GM21619 (cell line): ENCODE measurements around the gene SLC47A2.
A peak's percentile ranks its signal among the peaks of the same experiment; 100 is the strongest.
"Not testable (repeated sequence)": the region's sequence is repeated elsewhere in the genome, so short reads cannot be mapped to it uniquely, and the experiment has no call there.

Source experiments
- ATAC-seq: cut with Tn5 transposase; IDR thresholded peaks from one replicate; pipeline ENCODE4 v1.9.1; 2021; ENCODE audit not compliant: unreplicated experiment

The SLC47A2 gene

GRCh38 chr17:19671433-19671832 is 45.0 kb downstream of the SLC47A2 start:
- ATAC-seq = no peak

GRCh38 chr17:19670908-19671307 is 45.5 kb downstream of the SLC47A2 start:
- ATAC-seq = no peak

DNA sequence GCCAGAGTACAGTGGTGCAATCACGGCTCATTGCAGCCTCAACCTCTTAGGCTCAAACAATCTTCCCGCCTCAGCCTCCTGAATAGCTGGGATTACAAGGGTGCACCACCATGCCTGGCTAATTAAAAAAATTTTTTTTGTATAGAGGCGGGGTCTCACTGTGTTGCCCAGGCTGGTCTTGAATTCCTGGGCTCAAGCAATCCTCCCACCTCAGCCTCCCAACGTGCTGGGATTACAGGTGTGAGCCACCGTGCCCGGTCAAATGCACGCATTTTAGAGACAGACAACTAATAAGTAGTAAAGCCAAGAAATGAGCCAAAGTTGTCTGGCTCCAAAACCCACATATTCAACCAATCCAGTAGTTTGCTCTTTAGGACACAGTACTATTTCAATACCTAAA is 46.7 kb downstream of the SLC47A2 start:
- not testable (repeated sequence) for ATAC-seq

DNA sequence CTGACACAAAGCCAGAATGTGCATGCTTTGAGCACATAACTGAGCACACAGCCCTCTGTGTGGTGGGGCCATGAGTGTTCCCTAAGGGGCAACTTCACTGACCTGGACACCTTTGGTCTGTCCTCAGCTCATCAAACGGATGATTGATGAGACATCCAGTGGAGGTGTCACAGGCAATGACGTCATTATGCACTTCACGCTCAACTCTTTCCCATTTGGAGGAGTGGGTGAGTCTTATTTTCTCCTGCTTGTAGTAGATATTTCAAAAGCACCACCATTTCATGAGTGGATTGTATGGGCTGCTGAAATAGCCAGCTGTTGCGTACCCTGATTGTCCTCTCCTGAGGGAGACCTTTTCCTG is 51.6 kb downstream of the SLC47A2 start:
- ATAC-seq = no peak

GRCh38 chr17:19664136-19664820 is 52.1 kb downstream of the SLC47A2 start:
- ATAC-seq = no peak

DNA sequence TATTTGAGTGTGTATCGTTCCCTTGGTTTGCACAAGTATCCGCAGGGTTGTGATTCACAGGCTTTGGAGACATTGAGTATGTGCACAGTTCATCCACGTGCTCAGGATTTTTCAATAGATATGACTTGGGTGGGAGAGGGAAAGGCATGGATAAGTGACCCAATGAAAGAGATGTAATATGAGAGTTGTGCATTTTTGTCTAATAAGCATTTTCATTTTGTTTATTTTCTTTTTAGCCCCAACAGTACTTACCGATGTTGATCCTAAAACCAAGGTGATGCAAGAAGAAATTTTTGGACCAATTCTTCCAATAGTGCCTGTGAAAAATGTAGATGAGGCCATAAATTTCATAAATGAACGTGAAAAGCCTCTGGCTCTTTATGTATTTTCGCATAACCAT is 53.3 kb downstream of the SLC47A2 start:
- ATAC-seq = no peak

- ATAC-seq = no peak
Measured at GRCh38 chr17:19661121-19661520, 55.3 kb downstream of the SLC47A2 start.

DNA sequence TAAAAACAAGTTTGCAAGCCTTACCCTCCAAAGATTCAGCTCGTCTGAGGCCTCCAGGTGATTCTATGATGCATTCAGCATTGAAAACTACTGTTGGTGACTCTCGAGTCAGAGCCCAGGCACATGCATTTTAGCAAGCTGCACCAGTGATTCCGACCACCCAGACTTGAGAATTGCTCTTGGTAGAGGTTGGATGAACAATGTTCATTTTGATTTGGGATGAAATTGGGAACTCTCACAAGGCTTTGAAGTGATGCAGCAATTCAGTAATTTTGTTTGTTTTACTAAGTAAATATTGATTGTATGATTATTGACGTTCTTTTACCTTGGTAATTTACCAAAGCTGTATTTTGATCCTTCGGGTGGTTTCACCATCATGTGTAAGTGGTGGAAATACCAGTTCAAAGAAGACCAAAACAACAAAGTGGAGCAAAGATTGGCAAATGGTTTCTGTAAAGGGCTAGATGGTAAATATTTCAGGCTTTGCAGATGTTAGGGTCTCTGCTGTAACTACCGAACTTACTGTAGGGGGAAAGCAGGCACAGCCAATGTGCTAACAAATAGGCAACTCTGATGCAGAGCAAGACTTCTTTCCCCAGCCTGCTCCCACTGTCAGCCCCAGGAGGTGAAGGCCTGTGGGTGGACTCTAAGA is 56.0 kb downstream of the SLC47A2 start:
- ATAC-seq = no peak

DNA sequence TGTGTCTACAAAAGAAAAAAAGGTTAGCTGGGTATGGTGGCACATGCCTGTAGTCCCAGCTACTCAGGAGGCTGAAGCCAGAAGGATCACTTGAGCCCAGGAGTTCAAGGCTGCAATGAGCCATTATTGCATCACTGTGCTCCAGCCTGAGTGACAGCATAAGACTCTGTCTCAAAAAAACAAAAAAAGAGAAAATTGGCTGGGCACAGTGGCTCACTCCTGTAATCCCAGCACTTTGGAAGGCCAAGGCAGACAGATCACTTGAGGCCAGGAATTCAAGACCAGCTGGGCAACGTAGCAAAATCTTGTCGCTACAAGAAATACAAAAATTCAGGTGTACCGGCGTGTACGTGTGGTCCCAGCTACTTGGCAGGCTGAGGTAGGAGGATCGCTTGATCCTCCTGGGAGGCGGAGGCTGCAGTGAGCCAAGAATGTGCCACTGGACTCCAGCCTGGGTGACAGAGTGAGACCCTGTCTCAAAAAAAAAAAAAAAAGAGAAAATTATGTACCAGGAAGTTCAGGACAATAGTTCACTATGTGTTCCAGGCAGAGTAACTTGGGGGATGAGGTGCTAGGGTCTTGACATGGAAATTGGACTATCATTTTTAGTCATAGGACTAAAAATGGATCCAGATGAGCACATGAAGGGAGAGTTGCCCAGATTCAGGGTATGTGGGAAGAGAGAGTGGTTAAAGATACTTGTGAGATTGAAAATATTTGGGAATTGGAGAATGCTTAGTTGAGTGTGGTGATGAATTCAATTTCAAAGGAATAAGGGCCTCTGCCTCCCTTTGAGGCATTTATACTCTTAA is 56.8 kb downstream of the SLC47A2 start:
- no peak for ATAC-seq

DNA sequence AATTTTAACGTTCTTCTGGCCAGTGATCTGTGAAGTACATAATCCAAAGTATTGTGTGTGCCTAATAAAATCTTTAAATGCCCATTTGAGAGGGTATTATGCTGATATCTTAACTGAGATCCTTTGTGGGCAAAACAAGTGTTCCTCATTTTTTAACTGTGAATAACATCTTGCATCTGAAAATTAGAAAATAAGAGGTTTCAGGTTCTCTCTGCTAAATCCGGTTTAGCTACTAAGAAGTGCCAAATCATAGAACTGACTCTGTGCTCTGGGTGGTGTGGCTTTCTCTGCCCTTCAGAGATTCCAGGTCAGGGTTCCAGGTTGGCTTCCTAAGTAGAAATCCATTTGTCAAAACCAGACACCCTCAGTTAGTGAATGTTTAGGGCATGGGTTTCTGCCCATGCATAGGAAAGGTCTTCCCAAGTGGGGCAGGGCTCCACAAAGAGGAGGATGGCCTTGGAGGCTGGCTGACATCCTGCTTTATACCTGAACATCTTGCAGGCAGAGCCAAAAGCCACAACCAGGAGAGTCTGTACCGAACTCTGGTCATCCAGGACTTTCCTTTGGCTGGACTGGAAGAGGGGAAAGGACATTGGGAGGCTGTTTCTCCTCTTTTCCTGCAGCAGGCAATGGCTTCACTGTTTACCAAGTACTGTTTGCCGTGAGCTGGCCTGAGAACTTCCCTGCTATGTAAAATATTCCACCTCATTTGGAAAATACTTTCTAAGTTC is 59.4 kb downstream of the SLC47A2 start:
- no peak for ATAC-seq

- ATAC-seq = no peak
Measured at GRCh38 chr17:19656336-19656735, 60.0 kb downstream of the SLC47A2 start.

GRCh38 chr17:19654896-19655295 is 61.5 kb downstream of the SLC47A2 start:
- no peak for ATAC-seq

GRCh38 chr17:19654342-19654886 is 62.0 kb downstream of the SLC47A2 start:
- no peak for ATAC-seq

DNA sequence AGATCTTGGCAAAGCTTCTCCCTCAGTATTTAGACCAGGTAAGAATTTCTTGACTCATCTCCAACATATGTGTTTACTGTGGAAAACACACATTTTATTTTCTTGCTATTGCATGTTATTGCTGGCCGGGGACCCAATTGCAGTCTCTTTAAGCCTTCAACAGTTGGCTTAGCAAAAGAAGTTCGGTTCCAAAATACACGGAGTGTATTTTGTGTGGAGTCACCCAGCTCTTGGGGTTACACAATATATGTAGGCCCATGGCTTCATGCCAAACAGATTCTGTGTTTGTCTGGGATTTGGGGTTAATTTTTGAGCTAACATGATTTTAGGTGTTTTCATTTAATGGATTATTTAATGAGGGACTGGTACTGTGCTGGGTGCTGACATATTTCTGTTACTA is 63.8 kb downstream of the SLC47A2 start:
- ATAC-seq = no peak

DNA sequence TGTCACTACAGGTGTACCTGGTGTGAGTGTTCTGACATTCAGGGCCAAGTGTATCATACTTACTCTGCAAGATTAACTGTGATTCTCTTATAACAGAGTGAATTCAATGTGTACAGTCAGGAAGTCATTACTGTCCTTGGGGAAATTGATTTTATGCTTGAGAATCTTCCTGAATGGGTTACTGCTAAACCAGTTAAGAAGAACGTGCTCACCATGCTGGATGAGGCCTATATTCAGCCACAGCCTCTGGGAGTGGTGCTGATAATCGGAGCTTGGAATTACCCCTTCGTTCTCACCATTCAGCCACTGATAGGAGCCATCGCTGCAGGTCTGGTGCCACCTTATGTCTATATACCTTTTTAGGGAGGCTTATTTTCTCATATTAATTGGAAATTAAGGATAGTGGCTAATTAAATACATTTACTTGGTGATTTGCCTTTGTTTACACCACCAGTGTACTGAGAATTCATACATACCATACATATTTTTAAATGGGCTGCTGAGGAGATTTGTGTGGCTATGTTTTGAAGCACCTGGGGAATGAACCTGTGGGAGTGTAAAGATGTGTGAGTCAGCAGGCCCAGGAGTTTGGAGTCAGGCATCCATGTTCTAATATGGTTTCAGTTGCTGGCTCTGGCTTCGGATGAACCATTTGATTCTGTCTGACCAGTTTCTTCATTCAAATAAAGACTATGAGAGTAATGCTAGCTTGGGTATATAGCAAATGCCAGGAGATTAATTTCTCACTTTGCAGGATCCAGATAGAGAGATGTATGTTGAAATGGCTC is 64.7 kb downstream of the SLC47A2 start:
- no peak for ATAC-seq

- no peak for ATAC-seq
Measured at GRCh38 chr17:19650826-19651225, 65.6 kb downstream of the SLC47A2 start.

DNA sequence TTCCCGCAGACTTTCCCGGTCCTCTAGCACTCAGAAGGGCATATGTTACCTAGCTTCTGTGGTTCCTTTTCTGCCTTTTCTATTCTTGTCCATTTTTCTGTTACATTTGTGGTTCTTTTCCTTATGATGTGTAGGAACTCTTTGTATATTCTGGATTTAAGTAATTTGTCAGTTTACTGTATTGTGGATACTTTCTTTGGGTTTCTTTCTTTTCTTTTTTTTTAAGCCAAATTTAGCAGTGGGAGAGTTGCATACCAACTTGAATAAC is 67.2 kb downstream of the SLC47A2 start:
- no peak for ATAC-seq

GRCh38 chr17:19648475-19649273 is 67.7 kb downstream of the SLC47A2 start, which contains the start of gene ALDH3A2:
TSS of gene ALDH3A2 (plus strand) at chr17:19648751. CDS start at chr17:19648972, 221 bp downstream.
- peak; percentile 90 for ATAC-seq

DNA sequence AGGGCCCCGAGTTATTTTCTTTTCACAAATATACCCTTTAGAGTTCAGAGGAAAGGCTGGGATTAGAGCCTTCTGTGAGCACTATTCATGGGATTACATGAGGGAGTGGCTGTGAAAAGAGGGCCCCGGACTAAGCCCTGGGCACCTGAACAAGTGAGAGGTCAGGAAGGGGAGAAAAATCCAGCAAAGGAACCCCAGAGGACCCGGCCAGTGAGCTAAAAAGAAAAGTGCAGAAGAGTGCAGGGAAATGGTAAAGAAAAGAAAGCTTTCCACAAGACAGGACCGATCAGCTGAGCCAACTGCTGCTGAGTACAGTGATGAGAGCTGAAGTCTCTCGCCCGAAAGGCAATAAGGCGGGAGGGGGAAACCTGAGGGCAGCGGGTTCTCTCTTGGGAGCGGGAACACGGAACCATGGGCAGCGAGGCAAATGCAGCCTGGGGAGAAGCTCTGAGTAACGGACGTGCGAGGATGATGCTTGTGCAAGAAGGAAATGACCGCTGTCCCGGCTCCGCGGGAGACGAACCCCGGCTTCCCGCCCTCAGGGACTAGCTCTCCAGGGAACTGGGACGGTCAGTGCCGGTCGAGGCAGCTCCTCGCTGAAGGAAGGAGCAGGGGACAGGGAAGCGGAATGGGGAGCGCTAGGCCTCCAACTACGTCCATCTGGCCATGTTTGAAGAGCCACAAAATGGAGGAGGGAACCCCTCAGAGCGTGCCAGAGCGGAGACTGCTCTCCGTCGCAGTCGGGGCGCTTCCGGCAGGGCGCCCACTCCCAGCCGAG is 68.5 kb downstream of the SLC47A2 start:
- ATAC-seq = peak; percentile 34
